ENCODE measurements around the gene EAF1. TPM values are rescaled to one million over a fixed set of nuclear protein-coding genes. Genes with fewer than 3 reads are reported as not detected.

The EAF1 gene
- total RNA-seq, 1 experiment from 2014 or later: 23.9 TPM

DNA sequence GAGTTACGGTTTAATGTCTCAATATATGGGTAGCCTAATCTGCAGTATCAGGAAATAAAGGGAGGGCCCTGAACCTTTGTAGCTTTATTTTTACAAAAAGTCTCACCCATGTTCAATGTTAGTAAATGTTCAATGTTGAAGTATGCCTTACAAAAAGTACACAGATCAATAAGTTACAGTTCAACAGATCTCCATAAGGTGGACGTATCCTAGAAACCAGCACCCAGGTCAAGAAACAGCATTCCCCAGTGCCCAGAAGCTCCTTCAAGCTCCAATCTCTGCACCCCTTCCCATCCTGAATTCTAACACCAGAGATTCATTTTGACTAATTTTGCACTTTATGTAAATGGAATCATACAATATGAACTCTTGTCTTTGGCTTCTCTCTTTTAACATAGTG, 62.8 kb downstream of the EAF1 start:
- no peak for DNase-seq
- TF ChIP-seq, protein P1, sequence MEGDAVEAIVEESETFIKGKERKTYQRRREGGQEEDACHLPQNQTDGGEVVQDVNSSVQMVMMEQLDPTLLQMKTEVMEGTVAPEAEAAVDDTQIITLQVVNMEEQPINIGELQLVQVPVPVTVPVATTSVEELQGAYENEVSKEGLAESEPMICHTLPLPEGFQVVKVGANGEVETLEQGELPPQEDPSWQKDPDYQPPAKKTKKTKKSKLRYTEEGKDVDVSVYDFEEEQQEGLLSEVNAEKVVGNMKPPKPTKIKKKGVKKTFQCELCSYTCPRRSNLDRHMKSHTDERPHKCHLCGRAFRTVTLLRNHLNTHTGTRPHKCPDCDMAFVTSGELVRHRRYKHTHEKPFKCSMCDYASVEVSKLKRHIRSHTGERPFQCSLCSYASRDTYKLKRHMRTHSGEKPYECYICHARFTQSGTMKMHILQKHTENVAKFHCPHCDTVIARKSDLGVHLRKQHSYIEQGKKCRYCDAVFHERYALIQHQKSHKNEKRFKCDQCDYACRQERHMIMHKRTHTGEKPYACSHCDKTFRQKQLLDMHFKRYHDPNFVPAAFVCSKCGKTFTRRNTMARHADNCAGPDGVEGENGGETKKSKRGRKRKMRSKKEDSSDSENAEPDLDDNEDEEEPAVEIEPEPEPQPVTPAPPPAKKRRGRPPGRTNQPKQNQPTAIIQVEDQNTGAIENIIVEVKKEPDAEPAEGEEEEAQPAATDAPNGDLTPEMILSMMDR (IDR thresholded peaks at IDR 0.05; ENCODE audit: unreplicated experiment): no peak
- Mint-ChIP-seq H3K4me3 (ENCODE audit: low read depth, unreplicated experiment) (no peak overlapping the region), H3K4me1 (ENCODE audit: low read depth, unreplicated experiment) (no peaks in the 10 kb centered on the region), H3K9me3 (ENCODE audit: low read depth, unreplicated experiment) (no peaks in the 10 kb centered on the region), H3K27me3 (ENCODE audit: unreplicated experiment) (peaks cover 19% of the 10 kb centered on the region), H3K27ac (ENCODE audit: unreplicated experiment) (no peak overlapping the region), H3K36me3 (ENCODE audit: insufficient read depth, unreplicated experiment) (no peaks in the 10 kb centered on the region)
- no TSS peak for BruUV-seq (replicated peaks)
- intact Hi-C loops (cut with micrococcal nuclease; ENCODE audit: unreplicated experiment): no loop called here
- CTCF ChIA-PET: interaction anchor here (0.6 to 1.2 kb wide), 2 partner anchors 12 to 340 kb away, joined by 3 read pairs; no protein-coding TSS in a partner anchor

DNA sequence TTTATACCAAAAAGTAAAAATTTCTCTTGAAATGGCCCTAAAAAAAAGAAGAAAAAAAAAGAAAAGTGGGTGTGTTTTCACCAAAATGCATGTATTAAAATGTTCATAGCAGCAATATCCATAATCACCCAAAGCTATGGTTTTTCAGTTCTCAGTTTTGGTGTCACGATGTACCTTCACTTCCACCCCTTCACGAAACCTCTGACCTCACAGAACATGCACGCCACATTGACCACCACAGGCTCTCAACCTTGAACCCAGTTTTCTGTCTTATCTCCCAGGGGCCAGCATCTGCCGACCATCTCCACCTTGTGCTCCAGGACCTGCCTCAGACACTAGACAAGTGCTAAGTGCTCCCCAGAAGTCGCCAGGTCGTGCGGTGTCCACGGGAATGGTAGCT, 63.7 kb downstream of the EAF1 start:
- no peaks in the 10 kb centered on the region for H3K9me3 Mint-ChIP-seq (ENCODE audit: low read depth, unreplicated experiment)
- TF ChIP-seq, protein P1 (IDR thresholded peaks at IDR 0.05; ENCODE audit: unreplicated experiment): no peak
- H3K4me3 Mint-ChIP-seq (ENCODE audit: low read depth, unreplicated experiment): no peak overlapping the region
- intact Hi-C loops (cut with micrococcal nuclease; ENCODE audit: unreplicated experiment): no loop called here
- H3K4me1 Mint-ChIP-seq (ENCODE audit: low read depth, unreplicated experiment): no peaks in the 10 kb centered on the region
- CTCF ChIA-PET: no interaction called here
- no peak for DNase-seq
- no TSS peak for BruUV-seq (replicated peaks)
- H3K36me3 Mint-ChIP-seq (ENCODE audit: insufficient read depth, unreplicated experiment): no peaks in the 10 kb centered on the region
- peaks cover 19% of the 10 kb centered on the region for H3K27me3 Mint-ChIP-seq (ENCODE audit: unreplicated experiment)
- no peak overlapping the region for H3K27ac Mint-ChIP-seq (ENCODE audit: unreplicated experiment)

Other genes starting within 250 kb of the EAF1 start
- 24.1 and 24.8 TPM in 2 replicates for gene CAPN7, start 221.4 kb upstream of the EAF1 start, total RNA-seq (2022)
- 4.0 and 4.2 TPM in 2 replicates for gene SH3BP5, start 95.0 kb upstream of the EAF1 start, total RNA-seq (2022)
- 22.5 and 23.0 TPM in 2 replicates for gene METTL6, start 54 bp upstream of the EAF1 start, total RNA-seq (2022)
- gene COLQ, start 94.1 kb downstream of the EAF1 start, total RNA-seq (2022): 1.3 and 1.7 TPM in 2 replicates
- 19.6 and 21.4 TPM in 2 replicates for gene HACL1, start 174.0 kb downstream of the EAF1 start, total RNA-seq (2022)
- gene BTD, start 174.1 kb downstream of the EAF1 start, total RNA-seq (2022): 7.7 and 9.4 TPM in 2 replicates